ENCODE results near the gene TBC1D14. TPM values are rescaled to one million over a fixed set of nuclear protein-coding genes. Genes with fewer than 3 reads are reported as not detected.

TBC1D14 gene
- total and polyA plus RNA-seq, 3 donors from 2014 or later = 78.0 to 98.8 (median 87.6) TPM

- WGBS, 2 donors = 82 to 93% methylated on average over 7 of the region's 7 CpGs
- Histone ChIP-seq H3K9me3 (no peaks in the 10 kb centered on the region), H3K27me3 (no peaks in the 10 kb centered on the region), H3K4me1 (no peaks in the 10 kb centered on the region), H3K4me3 (no peak overlapping the region), H3K27ac (no peak overlapping the region), H3K36me3 (ENCODE audit: low read depth, missing control alignments) (peaks cover 5% of the 10 kb centered on the region)
- TF ChIP-seq CTCF (IDR thresholded peaks at IDR 0.05) = no peak
- no peak for TF ChIP-seq POLR2A (IDR thresholded peaks at IDR 0.05)
- intact Hi-C loops (cut with DNase I; ENCODE audit: low total_unique reads) = no loop called here
- peak; percentile 7 for DNase-seq
Observed at GRCh38 chr4:7001271-7001670, 91.6 kb downstream of the TBC1D14 start.

- DNase-seq = no peak
- no peak overlapping the region for H3K27ac ChIP-seq
- TF ChIP-seq POLR2A (IDR thresholded peaks at IDR 0.05) = no peak
- TF ChIP-seq CTCF (IDR thresholded peaks at IDR 0.05) = no peak
- H3K4me3 ChIP-seq = no peak overlapping the region
- WGBS, 2 donors = 90 to 91% methylated on average over 7 of the region's 7 CpGs
- H3K4me1 ChIP-seq = no peaks in the 10 kb centered on the region
- no peaks in the 10 kb centered on the region for H3K9me3 ChIP-seq
- no peaks in the 10 kb centered on the region for H3K27me3 ChIP-seq
- peaks cover 5% of the 10 kb centered on the region for H3K36me3 ChIP-seq (ENCODE audit: low read depth, missing control alignments)
- intact Hi-C loops (cut with DNase I; ENCODE audit: low total_unique reads) = no loop called here
Observed at GRCh38 chr4:7002336-7002735, 92.7 kb downstream of the TBC1D14 start.

GRCh38 chr4:7003176-7003878 lies 93.7 kb downstream of the TBC1D14 start:
- H3K9me3 ChIP-seq = no peaks in the 10 kb centered on the region
- no peak for DNase-seq
- no peak for TF ChIP-seq POLR2A (IDR thresholded peaks at IDR 0.05)
- no peak for TF ChIP-seq CTCF (IDR thresholded peaks at IDR 0.05)
- H3K36me3 ChIP-seq (ENCODE audit: low read depth, missing control alignments) = peaks cover 5% of the 10 kb centered on the region
- H3K27me3 ChIP-seq = no peaks in the 10 kb centered on the region
- intact Hi-C loops (cut with DNase I; ENCODE audit: low total_unique reads) = no loop called here
- WGBS, 2 donors = 80 to 82% methylated on average over 10 to 11 of the region's 11 CpGs
- no peak overlapping the region for H3K4me3 ChIP-seq
- H3K27ac ChIP-seq = no peak overlapping the region
- no peaks in the 10 kb centered on the region for H3K4me1 ChIP-seq

- intact Hi-C loops (cut with DNase I; ENCODE audit: low total_unique reads) = no loop called here
Observed at GRCh38 chr4:7003879-7004240, 94.2 kb downstream of the TBC1D14 start.

More at GRCh38 chr4:7003879-7004240, 94.2 kb downstream of the TBC1D14 start:
- H3K9me3 ChIP-seq = no peaks in the 10 kb centered on the region
- H3K27me3 ChIP-seq = no peaks in the 10 kb centered on the region
- no peak overlapping the region for H3K4me3 ChIP-seq
- H3K36me3 ChIP-seq (ENCODE audit: low read depth, missing control alignments) = peaks cover 5% of the 10 kb centered on the region
- TF ChIP-seq POLR2A (IDR thresholded peaks at IDR 0.05) (no peak), CTCF (IDR thresholded peaks at IDR 0.05) (no peak)
- H3K4me1 ChIP-seq = no peaks in the 10 kb centered on the region
- H3K27ac ChIP-seq = no peak overlapping the region
- no peak for DNase-seq
- WGBS, 2 donors = 88 to 89% methylated on average over 8 of the region's 8 CpGs

Data from testis (tissue), 3 donors.